Activated CD4-positive, CD25-positive, alpha-beta regulatory T cell (primary cell): Measurements from ENCODE around the gene MAML3.

ENCODE experiments used
- DNase-seq, 4 experiments: peaks; one replicate each; lab custom pipeline; 2025; lab: John Stamatoyannopoulos, UW

The MAML3 gene

GRCh38 chr4:139754938-139755337, 399.0 kb downstream of the MAML3 start:
- DNase-seq: no peak

- no peak for DNase-seq
Observed at GRCh38 chr4:139753686-139754085, 400.3 kb downstream of the MAML3 start.

- no peak for DNase-seq
Observed at GRCh38 chr4:139749835-139750498, 404.0 kb downstream of the MAML3 start.

- DNase-seq: no peak
Observed at GRCh38 chr4:139749338-139749737, 404.6 kb downstream of the MAML3 start.

GRCh38 chr4:139746431-139747171, 407.4 kb downstream of the MAML3 start:
- DNase-seq: no peak

- no peak for DNase-seq
Observed at GRCh38 chr4:139745111-139745639, 408.8 kb downstream of the MAML3 start.

- DNase-seq: no peak
Observed at GRCh38 chr4:139744232-139744631, 409.8 kb downstream of the MAML3 start.

- DNase-seq: no peak
Observed at GRCh38 chr4:139743027-139743426, 411.0 kb downstream of the MAML3 start.

GRCh38 chr4:139740531-139741041, 413.4 kb downstream of the MAML3 start:
- DNase-seq: no peak

GRCh38 chr4:139740121-139740520, 413.9 kb downstream of the MAML3 start:
- no peak for DNase-seq

- DNase-seq: no peak
Observed at GRCh38 chr4:139738846-139739613, 415.0 kb downstream of the MAML3 start.

- no peak for DNase-seq
Observed at GRCh38 chr4:139736661-139737060, 417.3 kb downstream of the MAML3 start.

GRCh38 chr4:139736274-139736660, 417.7 kb downstream of the MAML3 start:
- DNase-seq: no peak

- no peak for DNase-seq
Observed at GRCh38 chr4:139735381-139736273, 418.4 kb downstream of the MAML3 start.

GRCh38 chr4:139734875-139735380, 419.1 kb downstream of the MAML3 start:
- DNase-seq: peak in 3 of 4 experiments; percentile 9 to 23 (median 17)

GRCh38 chr4:139734201-139734874, 419.6 kb downstream of the MAML3 start:
- no peak for DNase-seq

GRCh38 chr4:139732991-139733570, 420.9 kb downstream of the MAML3 start:
- DNase-seq: no peak

GRCh38 chr4:139728840-139729239, 425.1 kb downstream of the MAML3 start:
- no peak for DNase-seq

GRCh38 chr4:139728146-139728545, 425.8 kb downstream of the MAML3 start:
- no peak for DNase-seq

GRCh38 chr4:139726615-139727014, 427.4 kb downstream of the MAML3 start:
- no peak for DNase-seq
